GM12874 (cell line): ENCODE results near the gene EXOC2.

Source experiments
- TF ChIP-seq, protein P1 (sequence below): IDR thresholded peaks from 2 replicates; pipeline ENCODE4 v1.5.1; 2011; ENCODE audit warnings: low read depth, mild to moderate bottlenecking, control low read depth, low read length, moderate library complexity; ENCODE audit not compliant: insufficient read depth

The EXOC2 gene

DNA sequence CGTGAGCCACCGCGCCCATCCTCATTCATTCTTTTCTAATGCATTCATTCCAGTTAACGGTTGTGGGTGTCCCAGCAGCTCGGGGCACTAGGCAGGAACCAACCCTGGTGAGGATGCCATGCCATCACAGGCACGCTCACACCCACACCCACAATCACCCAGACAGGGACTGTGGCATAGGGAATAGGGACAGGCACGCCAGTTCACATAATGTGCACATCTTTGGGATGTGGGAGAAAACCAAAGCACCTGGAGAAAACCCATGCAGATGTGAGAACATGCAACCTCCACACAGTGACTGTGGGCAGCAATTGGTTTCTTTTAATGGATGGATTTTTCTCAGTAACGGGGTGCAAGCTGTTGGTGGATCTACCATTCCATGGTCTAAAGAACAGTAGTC lies 237.1 kb downstream of the EXOC2 start:
- TF ChIP-seq, protein P1, sequence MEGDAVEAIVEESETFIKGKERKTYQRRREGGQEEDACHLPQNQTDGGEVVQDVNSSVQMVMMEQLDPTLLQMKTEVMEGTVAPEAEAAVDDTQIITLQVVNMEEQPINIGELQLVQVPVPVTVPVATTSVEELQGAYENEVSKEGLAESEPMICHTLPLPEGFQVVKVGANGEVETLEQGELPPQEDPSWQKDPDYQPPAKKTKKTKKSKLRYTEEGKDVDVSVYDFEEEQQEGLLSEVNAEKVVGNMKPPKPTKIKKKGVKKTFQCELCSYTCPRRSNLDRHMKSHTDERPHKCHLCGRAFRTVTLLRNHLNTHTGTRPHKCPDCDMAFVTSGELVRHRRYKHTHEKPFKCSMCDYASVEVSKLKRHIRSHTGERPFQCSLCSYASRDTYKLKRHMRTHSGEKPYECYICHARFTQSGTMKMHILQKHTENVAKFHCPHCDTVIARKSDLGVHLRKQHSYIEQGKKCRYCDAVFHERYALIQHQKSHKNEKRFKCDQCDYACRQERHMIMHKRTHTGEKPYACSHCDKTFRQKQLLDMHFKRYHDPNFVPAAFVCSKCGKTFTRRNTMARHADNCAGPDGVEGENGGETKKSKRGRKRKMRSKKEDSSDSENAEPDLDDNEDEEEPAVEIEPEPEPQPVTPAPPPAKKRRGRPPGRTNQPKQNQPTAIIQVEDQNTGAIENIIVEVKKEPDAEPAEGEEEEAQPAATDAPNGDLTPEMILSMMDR: no peak

DNA sequence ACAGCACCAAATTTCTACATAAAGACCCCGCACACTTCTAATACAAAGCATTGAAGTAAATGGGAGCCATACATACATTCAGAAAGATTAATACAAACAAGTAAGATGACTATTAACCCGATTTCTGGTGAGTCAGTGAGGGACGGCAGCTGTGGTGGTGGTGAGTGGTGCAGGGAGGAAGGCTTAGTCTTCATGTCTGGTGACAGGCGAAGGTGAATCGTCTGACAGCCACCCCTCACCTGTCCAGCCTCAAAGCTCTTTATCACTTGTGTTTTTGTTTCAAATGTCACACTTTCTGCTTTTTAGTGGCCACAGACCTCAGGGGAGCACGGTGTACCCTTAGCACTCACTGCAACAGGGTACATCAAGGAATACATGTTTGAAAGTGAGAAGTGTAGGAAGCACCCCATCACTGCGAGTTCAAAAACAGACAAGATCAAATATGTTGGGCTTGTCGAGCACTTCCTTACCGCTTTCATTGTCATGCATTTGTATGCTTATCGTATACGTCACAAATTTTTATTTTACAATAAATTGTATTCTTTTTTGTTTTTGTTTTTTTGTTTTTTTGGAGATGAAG lies 237.8 kb downstream of the EXOC2 start:
- TF ChIP-seq, protein P1: no peak

DNA sequence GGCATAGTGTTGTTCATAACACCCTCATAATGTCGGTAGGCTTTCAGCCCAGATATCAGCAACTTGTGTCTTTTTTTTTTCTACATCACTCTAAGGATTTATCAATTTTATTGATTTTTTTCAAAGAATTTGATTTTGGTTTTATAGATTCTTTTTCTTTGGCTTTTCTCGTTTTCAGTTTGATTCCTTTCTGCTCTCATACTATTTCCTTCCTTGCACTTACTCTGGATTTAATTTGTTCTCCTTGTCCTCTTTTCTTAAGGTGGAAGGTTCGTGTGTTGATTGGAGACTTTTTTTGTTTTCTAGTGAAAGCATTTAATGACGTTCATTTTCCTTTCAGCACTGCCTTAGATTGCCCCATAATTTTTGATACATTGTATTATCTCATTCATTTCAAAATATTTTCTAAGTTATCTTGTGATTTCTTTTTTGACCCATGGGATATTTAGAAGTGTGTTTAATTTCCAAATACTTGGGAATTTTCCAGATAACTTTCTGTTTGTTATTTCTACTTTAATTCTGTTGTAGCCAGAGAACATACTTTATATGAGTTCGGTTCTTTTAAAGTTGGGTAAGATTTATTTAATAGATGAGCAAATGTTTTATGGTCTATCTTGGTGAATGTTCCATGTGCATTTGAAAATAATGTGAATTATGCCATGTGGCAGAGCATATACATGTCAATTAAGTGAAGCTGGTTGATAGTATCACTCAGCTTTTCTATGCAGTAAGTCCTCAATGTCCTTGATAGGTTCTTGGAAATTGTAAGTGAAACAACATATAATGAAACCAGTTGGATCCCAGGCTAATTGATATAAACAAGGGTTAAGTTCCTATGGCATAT lies 238.6 kb downstream of the EXOC2 start:
- TF ChIP-seq, protein P1: no peak

DNA sequence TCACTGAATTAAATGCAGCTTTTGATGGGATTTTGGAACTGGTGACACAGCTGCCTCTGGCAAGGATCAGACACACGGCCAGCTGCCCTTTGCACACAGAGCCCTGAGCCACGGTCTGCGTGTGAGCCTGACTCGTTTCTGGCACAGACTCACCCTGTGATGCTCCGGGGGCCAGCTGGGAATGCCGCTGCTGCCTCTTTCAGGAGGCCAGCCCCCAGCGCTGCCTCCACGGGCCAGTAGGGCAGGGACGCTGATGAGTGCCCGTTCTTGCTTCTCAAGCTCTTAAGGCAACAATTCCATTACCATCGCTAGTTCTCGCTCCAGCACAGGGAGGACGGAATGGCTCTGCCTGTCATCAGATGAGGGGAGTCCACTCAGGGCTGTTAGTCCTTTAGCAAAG lies 239.8 kb downstream of the EXOC2 start:
- TF ChIP-seq, protein P1: no peak

DNA sequence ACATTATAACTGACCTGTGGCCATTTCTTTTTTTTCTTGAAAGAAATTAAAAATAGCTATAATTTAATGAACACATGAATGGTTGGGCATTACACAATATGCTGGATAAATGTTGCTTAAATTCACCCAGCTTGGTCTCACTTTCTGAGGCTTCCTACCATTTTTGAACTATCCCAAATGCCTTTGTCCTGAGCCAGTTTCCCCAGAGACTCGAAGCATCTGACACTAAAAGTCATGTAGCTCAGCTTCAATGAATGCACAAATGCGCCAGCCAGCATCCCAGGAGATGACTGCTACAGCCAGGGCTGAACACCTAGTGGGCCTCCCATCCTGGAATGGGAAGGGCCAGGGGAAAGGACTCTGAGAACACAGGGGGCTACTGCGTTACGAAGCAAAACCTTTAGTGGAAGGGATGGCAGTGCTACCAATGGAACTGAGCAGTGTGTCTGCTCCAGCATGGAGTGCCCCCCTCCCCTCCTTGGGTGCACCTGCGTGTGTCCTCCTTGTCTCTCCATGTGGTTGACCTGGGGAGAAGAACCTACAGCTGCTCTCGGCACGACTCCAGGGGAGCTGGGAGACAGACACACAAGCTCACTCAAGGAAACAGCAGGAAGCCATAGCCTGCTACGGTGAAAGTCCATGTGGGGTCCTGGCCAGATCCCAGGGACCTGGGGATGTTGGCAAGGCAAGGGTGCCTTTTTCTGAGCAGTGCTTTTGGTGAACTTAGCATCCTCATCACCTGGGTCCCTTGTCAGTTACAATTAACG lies 240.5 kb downstream of the EXOC2 start:
- TF ChIP-seq, protein P1: no peak

DNA sequence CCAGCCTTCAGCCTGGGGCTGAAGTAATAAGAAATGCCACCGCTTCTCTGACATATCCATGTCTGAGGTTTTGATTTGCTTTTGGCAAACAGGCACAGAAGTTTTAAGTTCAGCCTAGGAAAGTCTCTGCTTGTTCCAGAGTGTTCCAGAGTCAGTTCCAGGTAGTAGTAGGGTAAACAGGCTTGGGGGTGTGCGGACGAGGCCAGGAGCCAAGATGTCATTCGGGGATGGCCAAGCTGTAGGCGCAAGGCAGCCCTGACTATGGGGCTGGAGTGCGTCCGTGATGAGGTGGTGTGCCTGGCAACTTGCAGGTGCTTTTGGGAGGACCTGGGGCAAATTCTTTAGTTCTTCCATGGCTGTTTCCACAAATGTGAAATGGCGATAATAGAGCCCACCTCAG lies 241.1 kb downstream of the EXOC2 start:
- TF ChIP-seq, protein P1: no peak

DNA sequence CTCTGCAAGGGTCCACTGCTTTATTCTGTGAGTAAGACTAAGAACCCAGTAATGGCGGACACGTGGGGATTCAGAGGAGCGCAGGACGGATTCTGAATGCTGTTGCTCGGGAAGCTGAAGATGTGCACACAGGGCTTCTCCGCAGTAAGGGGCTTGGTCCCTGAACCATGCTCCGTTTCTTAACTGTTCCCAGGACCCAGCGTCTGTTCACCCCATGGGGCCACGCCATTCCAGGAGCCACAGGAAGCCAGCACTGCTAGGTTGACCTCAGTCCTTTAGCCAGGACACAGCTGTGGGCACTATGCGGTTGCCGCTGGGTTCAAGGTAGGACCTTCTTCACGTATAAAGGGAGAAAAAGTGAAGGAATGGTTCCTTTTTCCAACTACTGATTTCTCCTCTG lies 241.6 kb downstream of the EXOC2 start:
- TF ChIP-seq, protein P1: no peak
